Measurements from ENCODE around the gene ZSWIM8. TPM values are rescaled to one million over a fixed set of nuclear protein-coding genes. Genes with fewer than 3 reads are reported as not detected.

The ZSWIM8 gene
- total RNA-seq, 2 experiments from 2014 or later = 66.4 to 70.7 TPM

DNA sequence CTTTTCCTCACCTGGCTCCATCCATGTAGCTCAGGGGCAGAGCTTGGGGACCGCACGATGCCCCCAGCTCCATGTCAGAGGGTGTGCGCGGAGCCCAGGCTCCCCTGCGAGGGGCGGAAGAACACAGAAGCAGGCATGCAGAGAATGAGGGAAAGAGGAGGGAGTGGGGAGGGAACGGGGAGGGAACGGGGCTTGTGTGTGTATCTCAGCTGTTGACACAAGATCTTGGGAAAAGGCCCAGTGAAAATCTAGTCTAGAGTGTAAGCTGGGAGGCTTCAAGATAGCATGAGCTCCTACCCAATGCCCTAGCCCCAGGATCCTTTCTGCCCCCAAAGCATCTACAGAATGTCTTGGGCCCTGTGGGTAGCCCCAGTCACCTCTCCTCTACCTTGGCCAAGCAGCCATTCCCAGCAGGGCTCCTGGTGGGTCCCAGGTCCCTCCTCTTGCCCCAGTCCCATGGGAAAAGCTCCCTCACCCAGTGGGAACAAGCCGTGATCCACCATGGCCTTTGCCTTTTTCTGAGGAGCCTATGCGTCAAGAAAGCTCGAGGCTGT, 51.1 kb downstream of the ZSWIM8 start:
- peaks cover 61% of the 10 kb centered on the region for H3K36me3 Mint-ChIP-seq (ENCODE audit: low read depth)
- TF ChIP-seq, protein P1, sequence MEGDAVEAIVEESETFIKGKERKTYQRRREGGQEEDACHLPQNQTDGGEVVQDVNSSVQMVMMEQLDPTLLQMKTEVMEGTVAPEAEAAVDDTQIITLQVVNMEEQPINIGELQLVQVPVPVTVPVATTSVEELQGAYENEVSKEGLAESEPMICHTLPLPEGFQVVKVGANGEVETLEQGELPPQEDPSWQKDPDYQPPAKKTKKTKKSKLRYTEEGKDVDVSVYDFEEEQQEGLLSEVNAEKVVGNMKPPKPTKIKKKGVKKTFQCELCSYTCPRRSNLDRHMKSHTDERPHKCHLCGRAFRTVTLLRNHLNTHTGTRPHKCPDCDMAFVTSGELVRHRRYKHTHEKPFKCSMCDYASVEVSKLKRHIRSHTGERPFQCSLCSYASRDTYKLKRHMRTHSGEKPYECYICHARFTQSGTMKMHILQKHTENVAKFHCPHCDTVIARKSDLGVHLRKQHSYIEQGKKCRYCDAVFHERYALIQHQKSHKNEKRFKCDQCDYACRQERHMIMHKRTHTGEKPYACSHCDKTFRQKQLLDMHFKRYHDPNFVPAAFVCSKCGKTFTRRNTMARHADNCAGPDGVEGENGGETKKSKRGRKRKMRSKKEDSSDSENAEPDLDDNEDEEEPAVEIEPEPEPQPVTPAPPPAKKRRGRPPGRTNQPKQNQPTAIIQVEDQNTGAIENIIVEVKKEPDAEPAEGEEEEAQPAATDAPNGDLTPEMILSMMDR (IDR thresholded peaks at IDR 0.05) = no peak
- ATAC-seq (ENCODE audit: poor library complexity) = no peak
- no peaks in the 10 kb centered on the region for H3K27me3 Mint-ChIP-seq
- no peak overlapping the region for H3K27ac Mint-ChIP-seq
- ChIA-PET POLR2A (no interaction called here), CTCF (interaction anchor here (0.9 kb wide), 1 partner anchor 22 kb away, joined by 3 read pairs; no protein-coding TSS in a partner anchor)
- no peak for DNase-seq
- no peaks in the 10 kb centered on the region for H3K4me1 ChIP-seq (ENCODE audit: insufficient read depth, low read length)
- H3K36me3 ChIP-seq (ENCODE audit: insufficient read depth, low read length) = peaks cover 65% of the 10 kb centered on the region
- no peaks in the 10 kb centered on the region for H3K27me3 ChIP-seq (ENCODE audit: control insufficient read depth in 1 of 2, insufficient read depth in 2 of 2, low read length in 2 of 2)
- H3K9me3 Mint-ChIP-seq = no peaks in the 10 kb centered on the region
- intact Hi-C loops (cut with DNase I, micrococcal nuclease) = no loop called here
- H3K9me3 ChIP-seq (ENCODE audit: control insufficient read depth in 1 of 2, insufficient read depth in 1 of 2, low read length in 2 of 2) = no peaks in the 10 kb centered on the region
- no peak overlapping the region for H3K4me3 ChIP-seq (ENCODE audit: low read length)
- H3K27ac ChIP-seq (ENCODE audit: low read depth in 1 of 2, low read length in 2 of 2) = no peak overlapping the region
- H3K4me1 Mint-ChIP-seq (ENCODE audit: low read depth) = no peaks in the 10 kb centered on the region
- H3K4me3 Mint-ChIP-seq = no peak overlapping the region

DNA sequence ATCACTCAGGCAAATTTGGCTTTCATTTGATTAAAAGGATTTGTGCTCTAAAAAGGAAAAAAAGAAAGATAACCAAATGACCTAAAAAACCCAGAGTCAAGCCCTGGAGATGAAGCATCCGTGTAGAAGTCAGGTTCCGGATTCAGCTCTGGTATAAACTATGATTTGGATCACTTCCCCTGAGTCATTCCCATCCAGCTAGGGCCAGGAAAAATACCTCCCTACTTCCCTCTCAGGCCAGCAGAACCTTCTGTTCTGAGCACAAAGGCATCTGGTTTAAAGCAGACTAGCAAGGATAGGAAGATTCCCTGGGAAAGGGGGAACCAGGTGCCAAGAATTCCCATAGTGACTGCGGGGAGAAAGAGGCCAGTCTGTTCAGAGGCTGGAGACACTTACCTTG, 51.7 kb downstream of the ZSWIM8 start:
- peaks cover 67% of the 10 kb centered on the region for H3K36me3 Mint-ChIP-seq (ENCODE audit: low read depth)
- no peaks in the 10 kb centered on the region for H3K4me1 Mint-ChIP-seq (ENCODE audit: low read depth)
- intact Hi-C loops (cut with DNase I, micrococcal nuclease) = no loop called here
- H3K27ac Mint-ChIP-seq = no peak overlapping the region
- peaks cover 69% of the 10 kb centered on the region for H3K36me3 ChIP-seq (ENCODE audit: insufficient read depth, low read length)
- H3K9me3 Mint-ChIP-seq = no peaks in the 10 kb centered on the region
- DNase-seq = no peak
- no peak overlapping the region for H3K4me3 Mint-ChIP-seq
- TF ChIP-seq, protein P1 (IDR thresholded peaks at IDR 0.05) = no peak
- ChIA-PET POLR2A (no interaction called here), CTCF (interaction anchor here (0.9 kb wide), 1 partner anchor 22 kb away, joined by 3 read pairs; no protein-coding TSS in a partner anchor)
- no peaks in the 10 kb centered on the region for H3K9me3 ChIP-seq (ENCODE audit: control insufficient read depth in 1 of 2, insufficient read depth in 1 of 2, low read length in 2 of 2)
- no peak overlapping the region for H3K27ac ChIP-seq (ENCODE audit: low read depth in 1 of 2, low read length in 2 of 2)
- ATAC-seq (ENCODE audit: poor library complexity) = no peak
- no peaks in the 10 kb centered on the region for H3K27me3 ChIP-seq (ENCODE audit: control insufficient read depth in 1 of 2, insufficient read depth in 2 of 2, low read length in 2 of 2)
- H3K4me3 ChIP-seq (ENCODE audit: low read length) = no peak overlapping the region
- H3K27me3 Mint-ChIP-seq = no peaks in the 10 kb centered on the region
- no peaks in the 10 kb centered on the region for H3K4me1 ChIP-seq (ENCODE audit: insufficient read depth, low read length)

DNA sequence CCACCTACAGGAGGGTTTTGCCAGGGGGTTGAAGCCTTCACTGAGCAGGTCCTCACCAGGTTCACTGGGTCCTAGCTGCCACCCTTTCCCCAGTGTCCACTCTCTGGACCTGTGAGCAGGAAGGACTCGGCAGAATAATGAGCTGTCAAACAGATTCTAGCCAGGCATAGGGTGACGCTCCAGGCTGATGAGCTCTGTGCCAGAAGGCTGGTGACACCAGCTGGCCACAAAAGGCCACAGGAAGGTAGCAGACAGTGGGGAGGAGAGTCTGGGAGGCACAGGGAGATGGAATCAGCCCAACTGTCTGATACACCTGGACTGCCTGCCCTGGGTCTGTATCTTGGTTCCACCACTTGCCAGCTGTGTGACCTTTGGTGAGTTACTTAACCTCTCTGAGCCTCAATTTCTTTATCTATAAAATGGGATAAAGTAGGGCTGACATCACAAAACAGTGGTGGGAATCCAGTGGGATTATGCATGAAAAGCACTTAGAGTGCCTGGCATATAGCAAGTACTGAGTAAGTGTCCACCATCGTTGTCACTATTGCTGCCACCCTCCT, 52.7 kb downstream of the ZSWIM8 start:
- H3K9me3 ChIP-seq (ENCODE audit: control insufficient read depth in 1 of 2, insufficient read depth in 1 of 2, low read length in 2 of 2) = no peaks in the 10 kb centered on the region
- H3K36me3 ChIP-seq (ENCODE audit: insufficient read depth, low read length) = peaks cover 78% of the 10 kb centered on the region
- no peak overlapping the region for H3K27ac ChIP-seq (ENCODE audit: low read depth in 1 of 2, low read length in 2 of 2)
- intact Hi-C loops (cut with DNase I, micrococcal nuclease) = no loop called here
- ATAC-seq (ENCODE audit: poor library complexity) (no peak), DNase-seq (no peak)
- no peaks in the 10 kb centered on the region for H3K9me3 Mint-ChIP-seq
- no peak overlapping the region for H3K4me3 ChIP-seq (ENCODE audit: low read length)
- H3K27me3 ChIP-seq (ENCODE audit: control insufficient read depth in 1 of 2, insufficient read depth in 2 of 2, low read length in 2 of 2) = no peaks in the 10 kb centered on the region
- CTCF ChIA-PET = no interaction called here
- no peak overlapping the region for H3K4me3 Mint-ChIP-seq
- no peaks in the 10 kb centered on the region for H3K4me1 ChIP-seq (ENCODE audit: insufficient read depth, low read length)
- no peaks in the 10 kb centered on the region for H3K4me1 Mint-ChIP-seq (ENCODE audit: low read depth)
- TF ChIP-seq, protein P1 (IDR thresholded peaks at IDR 0.05) = no peak
- no peaks in the 10 kb centered on the region for H3K27me3 Mint-ChIP-seq
- H3K27ac Mint-ChIP-seq = peak overlapping the region; percentile 27
- POLR2A ChIA-PET = no interaction called here
- H3K36me3 Mint-ChIP-seq (ENCODE audit: low read depth) = peaks cover 77% of the 10 kb centered on the region
